Lower lobe of right lung (tissue), 2 donors: ENCODE measurements around the gene SND1. TPM values are rescaled to one million over a fixed set of nuclear protein-coding genes. Genes with fewer than 3 reads are reported as not detected.

ENCODE experiments used
- ATAC-seq, 2 donors: fragments of 200-7000 bp; cut with Tn5 transposase; one replicate each; pipeline ENCODE4 v1.9.1; 2020 to 2022; ENCODE audit warnings: mild to moderate bottlenecking in 2 of 2, moderate library complexity in 2 of 2
- DNase-seq: peaks from one replicate; pipeline ENCODE4 v3.0.0-alpha.2; 2020
- H3K27ac ChIP-seq: fragments of 200-600 bp; one replicate; pipeline ENCODE4 v1.8.0; 2022
- H3K27me3 ChIP-seq: fragments of 200-600 bp; one replicate; pipeline ENCODE4 v1.8.0; 2022; ENCODE audit warnings: low read depth
- H3K36me3 ChIP-seq: fragments of 200-600 bp; one replicate; pipeline ENCODE4 v1.8.0; 2022; ENCODE audit warnings: mild to moderate bottlenecking
- H3K4me1 ChIP-seq: fragments of 200-600 bp; one replicate; pipeline ENCODE4 v1.8.0; 2022
- H3K4me3 ChIP-seq: fragments of 200-600 bp; one replicate; pipeline ENCODE4 v1.8.0; 2022; ENCODE audit warnings: mild to moderate bottlenecking
- H3K9me3 ChIP-seq: fragments of 200-600 bp; one replicate; pipeline ENCODE4 v1.8.0; 2022
- CTCF ChIP-seq: fragments of 200-600 bp; IDR thresholded peaks from one replicate; pipeline ENCODE4 v1.8.0; 2022; ENCODE audit warnings: antibody characterized with exemption, mild to moderate bottlenecking
- intact Hi-C: fragments of 100-400 bp; cut with DNase I; formaldehyde crosslinking; loops from one replicate; pipeline ENCODE4 v1.11.0; 2022
- total RNA-seq: library from RNA; stranded (reverse); fragmentation: NEBNext Ultra II Directional; extraction: Animal tissue kit (Norgen Biotek cat#: 25700); gene quantifications from one replicate; pipeline ENCODE4 v1.2.1, GENCODE V29; 2021
- donor health status: DM: no; HTN: yes; CAD: no; lungs with severe emphysema.

SND1 gene
- total RNA-seq, 1 donor from 2014 or later = 142 TPM

- no peak for ATAC-seq
- TF ChIP-seq CTCF = no peak
- no peak overlapping the region for H3K4me3 ChIP-seq
- no peak for DNase-seq
- H3K9me3 ChIP-seq = no peaks in the 10 kb centered on the region
- peaks cover 5% of the 10 kb centered on the region for H3K4me1 ChIP-seq
- H3K27ac ChIP-seq = no peak overlapping the region
- H3K36me3 ChIP-seq = no peaks in the 10 kb centered on the region
- no peaks in the 10 kb centered on the region for H3K27me3 ChIP-seq
- intact Hi-C loops = no loop called here
These were observed 103.5 kb downstream of the SND1 start for GRCh38 chr7:127755521-127755920.

- no peak for DNase-seq
- Histone ChIP-seq H3K27me3 (no peaks in the 10 kb centered on the region), H3K36me3 (no peaks in the 10 kb centered on the region), H3K4me3 (no peak overlapping the region), H3K27ac (no peak overlapping the region), H3K9me3 (no peaks in the 10 kb centered on the region), H3K4me1 (peaks cover 5% of the 10 kb centered on the region)
- intact Hi-C loops = no loop called here
- no peak for TF ChIP-seq CTCF
- ATAC-seq = no peak
These were observed 104.0 kb downstream of the SND1 start for GRCh38 chr7:127755965-127756364.

GRCh38 chr7:127758105-127758504 is 106.1 kb downstream of the SND1 start:
- Histone ChIP-seq H3K9me3 (no peaks in the 10 kb centered on the region), H3K36me3 (no peaks in the 10 kb centered on the region), H3K4me1 (no peaks in the 10 kb centered on the region), H3K27me3 (no peaks in the 10 kb centered on the region), H3K27ac (no peak overlapping the region), H3K4me3 (no peak overlapping the region)
- ATAC-seq (no peak), DNase-seq (no peak)
- intact Hi-C loops = no loop called here
- TF ChIP-seq CTCF = no peak

- intact Hi-C loops = no loop called here
- TF ChIP-seq CTCF = no peak
- H3K27me3 ChIP-seq = no peaks in the 10 kb centered on the region
- DNase-seq = no peak
- H3K4me3 ChIP-seq = no peak overlapping the region
- H3K4me1 ChIP-seq = no peaks in the 10 kb centered on the region
- no peaks in the 10 kb centered on the region for H3K9me3 ChIP-seq
- no peak overlapping the region for H3K27ac ChIP-seq
- H3K36me3 ChIP-seq = no peaks in the 10 kb centered on the region
- no peak for ATAC-seq
These were observed 106.9 kb downstream of the SND1 start for GRCh38 chr7:127758845-127759244.

GRCh38 chr7:127759945-127760421 is 108.0 kb downstream of the SND1 start:
- H3K36me3 ChIP-seq = no peaks in the 10 kb centered on the region
- no peaks in the 10 kb centered on the region for H3K4me1 ChIP-seq
- no peak overlapping the region for H3K27ac ChIP-seq
- H3K4me3 ChIP-seq = no peak overlapping the region
- TF ChIP-seq CTCF = no peak
- H3K9me3 ChIP-seq = no peaks in the 10 kb centered on the region
- intact Hi-C loops = no loop called here
- H3K27me3 ChIP-seq = no peaks in the 10 kb centered on the region
- DNase-seq (no peak), ATAC-seq (no peak)
